Natural killer cell (primary cell): ENCODE measurements around the gene CYTH1. TPM values are rescaled to one million over a fixed set of nuclear protein-coding genes. Genes with fewer than 3 reads are reported as not detected.

Experiments
- ATAC-seq, 3 donors: fragments of 150-1000 bp in 2 of 3; fragments of 200-7000 bp in 1 of 3; cut with Tn5 transposase; 1 replicate in 1 of 3; 2 replicates in 2 of 3; pipeline ENCODE4 v1.10.0; 2021; ENCODE audit warnings: mild to moderate bottlenecking in 2 of 3, moderate library complexity in 2 of 3
- DNase-seq, 2 donors: peaks; one replicate each; pipeline versions ENCODE4 v3.0.0 to v3.0.0-alpha.2; 2013 to 2021; ENCODE audit warnings: mixed read lengths in 1 of 2
- H3K27ac ChIP-seq: one replicate; pipeline ENCODE4 v1.5.1; 2013; ENCODE audit warnings: mild to moderate bottlenecking, low read length
- H3K27me3 ChIP-seq: one replicate; pipeline ENCODE4 v1.6.1; 2013; ENCODE audit warnings: low read length; ENCODE audit not compliant: control insufficient read depth, insufficient read depth
- H3K36me3 ChIP-seq: one replicate; pipeline ENCODE4 v1.6.1; 2013; ENCODE audit warnings: low read length; ENCODE audit not compliant: control insufficient read depth, insufficient read depth
- H3K4me1 ChIP-seq: one replicate; pipeline ENCODE4 v1.6.1; 2013; ENCODE audit warnings: low read length; ENCODE audit not compliant: control insufficient read depth, insufficient read depth
- H3K4me3 ChIP-seq: one replicate; pipeline ENCODE4 v1.5.1; 2013; ENCODE audit warnings: low read length
- H3K9me3 ChIP-seq: one replicate; pipeline ENCODE4 v1.6.1; 2013; ENCODE audit warnings: low read length; ENCODE audit not compliant: control insufficient read depth, insufficient read depth
- H3K27ac Mint-ChIP-seq, 2 donors: one replicate each; pipeline ENCODE4 v1.8.0; 2022; ENCODE audit warnings: mild to moderate bottlenecking in 2 of 2, mixed read lengths in 2 of 2, moderate library complexity in 1 of 2
- H3K27me3 Mint-ChIP-seq, 2 donors: one replicate each; pipeline ENCODE4 v1.8.0; 2022; ENCODE audit warnings: low read depth in 2 of 2, mixed read lengths in 2 of 2
- H3K36me3 Mint-ChIP-seq: one replicate; pipeline ENCODE4 v1.8.0; 2022; ENCODE audit warnings: mixed read lengths
- H3K4me1 Mint-ChIP-seq, 2 donors: one replicate each; pipeline ENCODE4 v1.8.0; 2022; ENCODE audit warnings: mixed read lengths in 2 of 2
- H3K4me3 Mint-ChIP-seq: one replicate; pipeline ENCODE4 v1.8.0; 2022; ENCODE audit warnings: mild to moderate bottlenecking, moderate library complexity, mixed read lengths
- H3K9me3 Mint-ChIP-seq, 2 donors: one replicate each; pipeline ENCODE4 v1.8.0; 2022; ENCODE audit warnings: mixed read lengths in 2 of 2
- WGBS: methylation state at CpG from one replicate; pipeline ENCODE4 v1.1.7; 2013; ENCODE audit warnings: missing lambda C conversion rate; ENCODE audit not compliant: insufficient coverage; 5-methylcytosine and 5-hydroxymethylcytosine counted together
- intact Hi-C: fragments of 100-400 bp; cut with micrococcal nuclease; formaldehyde crosslinking; loops from one replicate; pipeline ENCODE4 v1.14.2; 2022
- total RNA-seq, 4 donors: library from RNA; stranded (reverse); fragments of 120-200 nt in 1 of 4; gene quantifications; one replicate each; pipeline versions ENCODE4 v1.2.3 to v1.2.4, GENCODE V29; 2013 to 2022
- TF ChIP-seq, protein P1 (sequence below): fragments of 200-600 bp; IDR thresholded peaks from one replicate; pipeline ENCODE4 v1.8.0; 2022; ENCODE audit warnings: antibody characterized with exemption

CYTH1 gene
- total RNA-seq, 3 donors from 2014 or later (not counting 1 experiment from before 2014, with no cell fraction given) = 437 to 514 (median 457) TPM

DNA sequence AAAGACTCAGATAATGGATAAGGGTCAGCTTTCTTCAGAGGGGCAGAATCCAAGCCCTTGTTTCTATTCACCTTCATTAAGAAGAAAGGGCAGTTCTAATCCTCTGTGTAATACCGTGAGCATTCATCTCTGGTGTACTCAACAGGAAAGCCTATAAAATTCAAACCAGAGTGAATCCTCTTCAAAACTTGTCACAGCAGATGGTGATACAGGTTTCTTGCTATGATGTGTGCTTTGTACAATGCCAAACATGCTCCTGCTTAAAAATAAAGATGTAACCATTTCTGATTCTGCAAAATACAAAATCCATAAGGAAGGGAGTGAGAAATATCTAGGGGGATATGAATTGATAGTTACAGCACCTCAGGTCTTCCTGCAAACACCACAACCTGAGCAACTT, 49.7 kb downstream of the CYTH1 start:
- TF ChIP-seq, protein P1, sequence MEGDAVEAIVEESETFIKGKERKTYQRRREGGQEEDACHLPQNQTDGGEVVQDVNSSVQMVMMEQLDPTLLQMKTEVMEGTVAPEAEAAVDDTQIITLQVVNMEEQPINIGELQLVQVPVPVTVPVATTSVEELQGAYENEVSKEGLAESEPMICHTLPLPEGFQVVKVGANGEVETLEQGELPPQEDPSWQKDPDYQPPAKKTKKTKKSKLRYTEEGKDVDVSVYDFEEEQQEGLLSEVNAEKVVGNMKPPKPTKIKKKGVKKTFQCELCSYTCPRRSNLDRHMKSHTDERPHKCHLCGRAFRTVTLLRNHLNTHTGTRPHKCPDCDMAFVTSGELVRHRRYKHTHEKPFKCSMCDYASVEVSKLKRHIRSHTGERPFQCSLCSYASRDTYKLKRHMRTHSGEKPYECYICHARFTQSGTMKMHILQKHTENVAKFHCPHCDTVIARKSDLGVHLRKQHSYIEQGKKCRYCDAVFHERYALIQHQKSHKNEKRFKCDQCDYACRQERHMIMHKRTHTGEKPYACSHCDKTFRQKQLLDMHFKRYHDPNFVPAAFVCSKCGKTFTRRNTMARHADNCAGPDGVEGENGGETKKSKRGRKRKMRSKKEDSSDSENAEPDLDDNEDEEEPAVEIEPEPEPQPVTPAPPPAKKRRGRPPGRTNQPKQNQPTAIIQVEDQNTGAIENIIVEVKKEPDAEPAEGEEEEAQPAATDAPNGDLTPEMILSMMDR = no peak
- H3K4me3 ChIP-seq = no peak overlapping the region
- 38% methylated on average over 1 of the region's 1 CpG for WGBS
- no peaks in the 10 kb centered on the region for H3K27me3 Mint-ChIP-seq
- peak overlapping the region; percentile 93 for H3K27ac Mint-ChIP-seq
- no peaks in the 10 kb centered on the region for H3K27me3 ChIP-seq
- no peak for DNase-seq
- no peaks in the 10 kb centered on the region for H3K9me3 Mint-ChIP-seq
- H3K4me1 ChIP-seq = peaks cover 70% of the 10 kb centered on the region
- no peak overlapping the region for H3K27ac ChIP-seq
- peaks cover 2% of the 10 kb centered on the region for H3K36me3 ChIP-seq
- H3K9me3 ChIP-seq = no peaks in the 10 kb centered on the region
- ATAC-seq = no peak
- H3K4me3 Mint-ChIP-seq = peak overlapping the region; percentile 72
- H3K36me3 Mint-ChIP-seq = no peaks in the 10 kb centered on the region
- H3K4me1 Mint-ChIP-seq = peaks cover 88 to 90% of the 10 kb centered on the region in 2 donors
- intact Hi-C loops = no loop called here

DNA sequence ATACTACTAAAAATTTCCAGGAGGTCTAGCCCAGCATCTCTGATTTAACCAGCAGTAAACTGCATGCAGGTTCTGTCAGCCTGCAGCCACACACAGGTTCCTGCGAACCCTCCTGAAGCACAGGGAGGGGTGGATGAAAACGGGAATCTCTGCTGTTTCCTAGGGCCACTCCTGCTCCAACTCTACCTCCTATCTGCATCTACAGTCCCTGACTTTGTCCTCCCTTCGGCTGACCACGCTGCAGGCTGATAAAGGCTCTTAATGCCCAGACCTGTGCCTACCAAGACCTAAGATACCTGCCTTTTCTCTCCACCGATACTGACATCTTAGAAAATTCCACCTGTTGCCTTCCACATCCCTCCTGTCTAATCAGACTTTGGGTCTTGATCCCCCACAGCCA, 50.2 kb downstream of the CYTH1 start:
- Histone ChIP-seq H3K27ac (no peak overlapping the region), H3K36me3 (peaks cover 3% of the 10 kb centered on the region), H3K27me3 (no peaks in the 10 kb centered on the region), H3K4me1 (peaks cover 71% of the 10 kb centered on the region), H3K9me3 (no peaks in the 10 kb centered on the region), H3K4me3 (no peak overlapping the region)
- TF ChIP-seq, protein P1 = no peak
- Mint-ChIP-seq H3K9me3 (no peaks in the 10 kb centered on the region), H3K27ac (peak overlapping the region; percentile 93), H3K36me3 (no peaks in the 10 kb centered on the region), H3K4me3 (peak overlapping the region; percentile 72), H3K4me1 (peaks cover 88 to 90% of the 10 kb centered on the region in 2 donors), H3K27me3 (no peaks in the 10 kb centered on the region)
- intact Hi-C loops = loop anchor here (2.0 kb wide), 1 partner anchor 15 kb away; no protein-coding TSS in a partner anchor
- 83% methylated on average over 5 of the region's 5 CpGs for WGBS
- DNase-seq = no peak
- ATAC-seq = no peak

DNA sequence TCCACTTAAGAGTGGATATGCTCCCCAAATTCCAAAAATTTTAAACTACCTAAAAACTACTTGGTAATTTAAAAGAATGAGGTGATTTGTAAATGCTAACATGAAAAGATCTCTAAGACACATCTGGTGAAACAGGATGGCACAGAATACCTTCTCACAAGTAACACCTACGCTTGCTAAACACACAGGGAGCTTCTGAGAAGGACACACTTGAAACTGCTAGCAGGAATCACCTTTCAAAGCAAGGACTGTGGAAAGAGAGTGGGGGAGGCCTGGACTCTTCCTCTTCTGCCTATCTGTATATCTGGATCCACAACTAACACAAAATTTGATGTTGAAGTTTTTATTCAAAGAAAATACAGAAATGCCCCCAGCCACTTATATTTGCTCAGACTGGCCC, 52.4 kb downstream of the CYTH1 start:
- H3K4me1 ChIP-seq = peaks cover 82% of the 10 kb centered on the region
- Mint-ChIP-seq H3K36me3 (no peaks in the 10 kb centered on the region), H3K9me3 (no peaks in the 10 kb centered on the region), H3K4me1 (peaks cover 88 to 90% of the 10 kb centered on the region in 2 donors), H3K4me3 (peak overlapping the region; percentile 63), H3K27me3 (no peaks in the 10 kb centered on the region), H3K27ac (peak overlapping the region; percentile 93 to 94)
- ATAC-seq = no peak
- intact Hi-C loops = loop anchor here (2.0 kb wide), 2 partner anchors 15 to 17 kb away; no protein-coding TSS in a partner anchor
- no CpG with 5 or more reads among the region's 1 CpG for WGBS
- DNase-seq = no peak
- H3K27me3 ChIP-seq = no peaks in the 10 kb centered on the region
- H3K36me3 ChIP-seq = peaks cover 10% of the 10 kb centered on the region
- TF ChIP-seq, protein P1 = no peak
- H3K4me3 ChIP-seq = no peak overlapping the region
- peak overlapping the region; percentile 45 for H3K27ac ChIP-seq
- H3K9me3 ChIP-seq = no peaks in the 10 kb centered on the region

DNA sequence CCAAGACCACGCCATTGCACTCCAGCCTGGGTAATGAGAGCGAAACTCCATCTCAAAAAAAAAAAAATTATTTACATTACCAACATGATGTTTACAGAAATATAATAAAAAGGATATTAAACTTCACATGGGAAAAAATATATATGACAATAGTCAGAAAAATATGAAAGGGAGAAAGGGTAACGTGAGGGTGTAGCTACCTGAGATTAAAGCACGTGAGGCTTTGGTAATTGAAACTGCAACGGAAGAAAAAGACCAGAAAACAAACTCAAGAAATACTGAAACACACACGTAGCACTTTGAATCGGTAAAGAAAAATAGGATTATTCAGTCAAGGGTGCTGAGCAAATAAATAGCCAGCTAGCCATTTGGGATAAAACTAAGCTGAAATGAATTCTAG, 53.6 kb downstream of the CYTH1 start:
- 59% methylated on average over 5 of the region's 7 CpGs for WGBS
- peaks cover 92 to 93% of the 10 kb centered on the region in 2 donors for H3K4me1 Mint-ChIP-seq
- Histone ChIP-seq H3K9me3 (no peaks in the 10 kb centered on the region), H3K4me3 (no peak overlapping the region), H3K36me3 (peaks cover 10% of the 10 kb centered on the region), H3K27me3 (no peaks in the 10 kb centered on the region), H3K27ac (peak overlapping the region; percentile 14), H3K4me1 (peaks cover 83% of the 10 kb centered on the region)
- H3K9me3 Mint-ChIP-seq = no peaks in the 10 kb centered on the region
- peak overlapping the region; percentile 3 for H3K4me3 Mint-ChIP-seq
- H3K27ac Mint-ChIP-seq = peak overlapping the region; percentile 93 to 94
- TF ChIP-seq, protein P1 = no peak
- DNase-seq (no peak), ATAC-seq (no peak)
- no peaks in the 10 kb centered on the region for H3K27me3 Mint-ChIP-seq
- no peaks in the 10 kb centered on the region for H3K36me3 Mint-ChIP-seq
- intact Hi-C loops = loop anchor here (2.0 kb wide), 1 partner anchor 14 kb away; no protein-coding TSS in a partner anchor
